ENCODE measurements around the gene STK11.

Gene STK11

DNA sequence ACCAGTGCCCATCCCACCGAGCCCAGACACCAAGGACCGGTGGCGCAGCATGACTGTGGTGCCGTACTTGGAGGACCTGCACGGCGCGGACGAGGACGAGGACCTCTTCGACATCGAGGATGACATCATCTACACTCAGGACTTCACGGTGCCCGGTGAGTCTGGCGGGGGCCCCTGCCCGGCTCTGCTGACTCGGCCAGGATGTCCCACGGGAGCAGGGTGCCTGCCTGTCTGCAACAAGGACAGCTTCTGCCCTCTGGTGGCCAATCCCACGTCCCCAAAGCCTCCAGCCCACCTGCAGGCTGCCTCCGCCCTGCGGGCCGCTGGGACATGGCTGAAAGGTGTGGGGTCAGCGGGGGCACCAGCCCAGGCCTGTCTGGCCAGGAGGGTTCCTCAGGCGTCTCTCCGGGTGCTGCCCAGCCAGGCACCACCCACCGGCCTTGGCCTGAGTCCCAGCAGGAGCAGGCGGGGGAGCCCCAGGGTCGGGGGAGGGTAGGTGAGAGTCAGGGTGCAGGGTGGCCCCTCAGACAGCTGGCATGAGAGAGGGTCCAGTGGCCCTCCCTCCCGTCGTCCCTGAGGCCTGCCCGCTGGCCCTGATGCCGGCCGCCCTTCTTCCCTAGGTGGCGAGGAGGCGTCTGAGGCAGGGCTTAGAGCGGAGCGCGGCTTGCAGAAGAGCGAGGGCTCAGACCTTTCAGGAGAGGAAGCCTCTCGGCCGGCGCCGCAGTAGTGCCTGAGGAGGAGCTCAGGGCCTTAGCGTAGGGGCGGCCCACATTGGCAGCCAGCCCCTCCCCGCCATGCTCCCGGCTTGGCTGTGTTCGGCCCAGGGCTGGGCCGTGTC lies 17.7 kb downstream of the STK11 start:
- TF ChIP-seq, protein P1, sequence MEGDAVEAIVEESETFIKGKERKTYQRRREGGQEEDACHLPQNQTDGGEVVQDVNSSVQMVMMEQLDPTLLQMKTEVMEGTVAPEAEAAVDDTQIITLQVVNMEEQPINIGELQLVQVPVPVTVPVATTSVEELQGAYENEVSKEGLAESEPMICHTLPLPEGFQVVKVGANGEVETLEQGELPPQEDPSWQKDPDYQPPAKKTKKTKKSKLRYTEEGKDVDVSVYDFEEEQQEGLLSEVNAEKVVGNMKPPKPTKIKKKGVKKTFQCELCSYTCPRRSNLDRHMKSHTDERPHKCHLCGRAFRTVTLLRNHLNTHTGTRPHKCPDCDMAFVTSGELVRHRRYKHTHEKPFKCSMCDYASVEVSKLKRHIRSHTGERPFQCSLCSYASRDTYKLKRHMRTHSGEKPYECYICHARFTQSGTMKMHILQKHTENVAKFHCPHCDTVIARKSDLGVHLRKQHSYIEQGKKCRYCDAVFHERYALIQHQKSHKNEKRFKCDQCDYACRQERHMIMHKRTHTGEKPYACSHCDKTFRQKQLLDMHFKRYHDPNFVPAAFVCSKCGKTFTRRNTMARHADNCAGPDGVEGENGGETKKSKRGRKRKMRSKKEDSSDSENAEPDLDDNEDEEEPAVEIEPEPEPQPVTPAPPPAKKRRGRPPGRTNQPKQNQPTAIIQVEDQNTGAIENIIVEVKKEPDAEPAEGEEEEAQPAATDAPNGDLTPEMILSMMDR (IDR thresholded peaks at IDR 0.05; ENCODE audit: low read depth, low read length, missing control alignments) = peak; percentile 59
- no peak for DNase-seq (ENCODE audit: extremely low read depth, low read depth)
- H3K4me3 ChIP-seq (replicated peaks; ENCODE audit: low read depth, low read length) = no peak overlapping the region

DNA sequence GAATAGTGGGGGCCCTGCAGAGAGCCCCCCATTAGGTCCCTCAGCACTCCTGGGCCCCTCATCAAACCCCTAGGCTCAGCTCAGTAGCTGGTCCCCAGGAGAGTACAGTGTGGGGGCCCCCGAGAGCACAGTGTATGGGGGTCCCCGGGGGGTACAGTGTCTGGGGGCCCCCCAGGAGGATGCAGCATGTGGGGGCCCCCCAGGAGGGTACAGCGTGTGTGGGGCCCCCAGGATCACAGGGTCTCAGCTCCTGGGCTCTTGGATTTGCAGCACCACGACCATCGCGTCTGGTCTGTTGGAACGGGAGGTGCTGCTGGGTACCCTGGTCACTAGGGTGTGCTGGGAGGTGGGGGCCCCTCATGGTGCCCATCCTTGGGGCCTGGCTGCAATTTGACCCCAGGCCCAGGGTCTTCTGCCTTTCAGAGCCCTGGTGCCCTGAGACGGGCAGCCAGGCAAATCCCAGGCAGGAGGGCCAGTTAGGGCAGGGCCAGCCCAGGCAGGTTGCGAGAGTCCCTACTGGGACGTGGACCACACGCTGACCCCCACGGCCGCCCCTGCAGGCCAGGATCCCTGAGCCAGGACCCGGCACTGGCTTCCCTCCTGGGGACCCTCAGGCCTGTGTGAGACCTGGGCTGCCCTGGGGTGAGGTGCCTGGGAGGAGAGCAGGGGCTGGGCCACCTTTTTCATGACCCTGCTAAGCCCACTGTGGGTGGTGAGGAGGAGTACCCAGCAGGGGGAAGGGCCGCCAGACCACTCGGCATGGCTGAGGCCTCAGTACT lies 18.7 kb downstream of the STK11 start:
- no peak overlapping the region for H3K4me3 ChIP-seq (replicated peaks; ENCODE audit: low read depth, low read length)
- TF ChIP-seq, protein P1 (IDR thresholded peaks at IDR 0.05; ENCODE audit: low read depth, low read length, missing control alignments) = no peak
- DNase-seq (ENCODE audit: extremely low read depth, low read depth) = no peak

DNA sequence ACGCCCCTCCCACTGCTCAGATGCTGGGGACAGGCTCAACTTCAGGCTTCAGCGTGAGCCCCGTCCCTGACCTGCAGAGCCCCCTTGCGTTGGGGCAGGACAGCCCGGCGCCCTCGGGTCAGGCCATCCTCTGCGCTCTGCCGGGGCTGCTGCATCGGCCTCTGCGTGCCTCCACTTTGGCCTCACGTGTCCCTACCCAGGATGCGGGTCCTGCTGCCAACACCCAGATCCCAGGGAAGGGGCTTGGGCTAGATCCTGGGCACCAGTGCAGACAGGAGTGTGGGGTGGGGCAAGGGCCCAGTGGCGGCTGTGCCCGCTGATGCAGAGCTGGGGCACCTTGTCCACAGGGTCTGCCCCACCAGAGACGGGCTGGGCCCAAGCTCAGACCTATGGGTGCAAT lies 19.3 kb downstream of the STK11 start:
- no peak overlapping the region for H3K4me3 ChIP-seq (replicated peaks; ENCODE audit: low read depth, low read length)
- no peak for DNase-seq (ENCODE audit: extremely low read depth, low read depth)
- TF ChIP-seq, protein P1 (IDR thresholded peaks at IDR 0.05; ENCODE audit: low read depth, low read length, missing control alignments) = no peak

- TF ChIP-seq, protein P1 (IDR thresholded peaks at IDR 0.05; ENCODE audit: low read depth, low read length, missing control alignments) = no peak
- no peak overlapping the region for H3K4me3 ChIP-seq (replicated peaks; ENCODE audit: low read depth, low read length)
- DNase-seq (ENCODE audit: extremely low read depth, low read depth) = no peak
These were observed 20.1 kb downstream of the STK11 start for GRCh38 chr19:1225440-1226226.

DNA sequence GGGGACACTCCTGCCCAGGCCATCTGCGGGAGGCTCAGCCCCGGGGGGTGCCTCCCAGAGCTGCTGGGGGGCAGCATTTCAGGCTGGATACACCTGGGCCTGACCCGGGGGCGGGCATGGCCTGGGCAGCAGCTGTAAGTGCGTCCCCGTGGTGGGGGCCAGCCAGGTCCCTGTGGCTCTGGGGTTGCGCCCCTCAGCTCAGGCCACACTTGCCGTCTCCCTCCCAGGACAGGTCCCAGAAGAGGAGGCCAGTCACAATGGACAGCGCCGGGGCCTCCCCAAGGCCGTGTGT lies 20.6 kb downstream of the STK11 start:
- TF ChIP-seq, protein P1 (IDR thresholded peaks at IDR 0.05; ENCODE audit: low read depth, low read length, missing control alignments) = no peak
- DNase-seq (ENCODE audit: extremely low read depth, low read depth) = no peak
- no peak overlapping the region for H3K4me3 ChIP-seq (replicated peaks; ENCODE audit: low read depth, low read length)

- DNase-seq (ENCODE audit: extremely low read depth, low read depth) = no peak
- TF ChIP-seq, protein P1 (IDR thresholded peaks at IDR 0.05; ENCODE audit: low read depth, low read length, missing control alignments) = no peak
- no peak overlapping the region for H3K4me3 ChIP-seq (replicated peaks; ENCODE audit: low read depth, low read length)
These were observed 21.1 kb downstream of the STK11 start for GRCh38 chr19:1226522-1227303.

Measured in HFF-Myc (cell line).